CD4-positive, alpha-beta T cell treated with Interleukin-15 for 4 hours (primary cell): ENCODE data around the gene SCN3A.

ENCODE experiments used
- DNase-seq: peaks from one replicate; pipeline ENCODE4 v3.0.0-alpha.2; 2020; ENCODE audit warnings: low spot score

SCN3A gene

GRCh38 chr2:165112133-165112573 lies 91.7 kb downstream of the SCN3A start:
- no peak for DNase-seq

GRCh38 chr2:165110394-165110793 lies 93.5 kb downstream of the SCN3A start:
- no peak for DNase-seq

GRCh38 chr2:165109915-165110314 lies 93.9 kb downstream of the SCN3A start:
- DNase-seq, result no peak

GRCh38 chr2:165105926-165106325 lies 97.9 kb downstream of the SCN3A start:
- no peak for DNase-seq

GRCh38 chr2:165087933-165088901 lies 115.6 kb downstream of the SCN3A start:
- no peak for DNase-seq

- no peak for DNase-seq
Observed at GRCh38 chr2:165086337-165086736, 117.5 kb downstream of the SCN3A start.

GRCh38 chr2:165083326-165083725 lies 120.5 kb downstream of the SCN3A start:
- DNase-seq, result no peak

GRCh38 chr2:165082479-165082878 lies 121.4 kb downstream of the SCN3A start:
- DNase-seq, result no peak

GRCh38 chr2:165081276-165081675 lies 122.6 kb downstream of the SCN3A start:
- no peak for DNase-seq

- no peak for DNase-seq
Observed at GRCh38 chr2:165079432-165079831, 124.4 kb downstream of the SCN3A start.

GRCh38 chr2:165078913-165079312 lies 124.9 kb downstream of the SCN3A start:
- DNase-seq, result no peak

GRCh38 chr2:165074884-165075283 lies 129.0 kb downstream of the SCN3A start:
- no peak for DNase-seq

- DNase-seq, result no peak
Observed at GRCh38 chr2:165074323-165074722, 129.5 kb downstream of the SCN3A start.

GRCh38 chr2:165070076-165070475 lies 133.8 kb downstream of the SCN3A start:
- no peak for DNase-seq

GRCh38 chr2:165069151-165069550 lies 134.7 kb downstream of the SCN3A start:
- no peak for DNase-seq

- DNase-seq, result no peak
Observed at GRCh38 chr2:165068487-165068757, 135.4 kb downstream of the SCN3A start.

GRCh38 chr2:165067643-165068486 lies 136.0 kb downstream of the SCN3A start:
- DNase-seq, result no peak

- DNase-seq, result no peak
Observed at GRCh38 chr2:165064743-165065142, 139.1 kb downstream of the SCN3A start.

GRCh38 chr2:165060411-165060810 lies 143.4 kb downstream of the SCN3A start:
- no peak for DNase-seq

GRCh38 chr2:165058476-165059265 lies 145.2 kb downstream of the SCN3A start:
- DNase-seq, result no peak

GRCh38 chr2:165057931-165058330 lies 145.9 kb downstream of the SCN3A start:
- no peak for DNase-seq

GRCh38 chr2:165057308-165057707 lies 146.5 kb downstream of the SCN3A start:
- no peak for DNase-seq
